Sciatic nerve (tissue), 2 donors: ENCODE measurements around the gene ATG5. TPM values are rescaled to one million over a fixed set of nuclear protein-coding genes. Genes with fewer than 3 reads are reported as not detected.
"Not testable (repeated sequence)": the region's sequence is repeated elsewhere in the genome, so short reads cannot be mapped to it uniquely, and the experiment has no call there.

Experiments used
- ATAC-seq: fragments of 200-7000 bp; cut with Tn5 transposase; one replicate; pipeline ENCODE4 v1.9.1; 2020; ENCODE audit warnings: mild to moderate bottlenecking, moderate library complexity
- DNase-seq: peaks from one replicate; pipeline ENCODE4 v3.0.0-alpha.2; 2020; ENCODE audit warnings: low spot score
- intact Hi-C: fragments of 100-400 bp; cut with DNase I; formaldehyde crosslinking; loops from one replicate; pipeline ENCODE4 v1.14.2; 2022
- total RNA-seq: library from RNA; stranded (reverse); fragmentation: NEBNext Ultra II Directional; extraction: Animal tissue kit (Norgen Biotek cat#: 25700); gene quantifications from one replicate; pipeline ENCODE4 v1.2.1, GENCODE V29; 2021
- donor health status: DM: no; HTN: no; CAD: no.
- donor health status: DM: no; HTN: no; CAD: no.

Gene ATG5
- total RNA-seq, 1 donor from 2014 or later = 27.8 TPM

- intact Hi-C loops = no loop called here
Measured at GRCh38 chr6:106241498-106241897, 84.1 kb downstream of the ATG5 start.

GRCh38 chr6:106237286-106237685, 88.3 kb downstream of the ATG5 start:
- DNase-seq (no peak), ATAC-seq (no peak)
- intact Hi-C loops = no loop called here

More at GRCh38 chr6:106241498-106241897, 84.1 kb downstream of the ATG5 start:
- no peak for DNase-seq
- ATAC-seq = no peak

- DNase-seq, ATAC-seq, intact Hi-C loops: not testable (repeated sequence)
Measured at GRCh38 chr6:106229876-106230445, 95.6 kb downstream of the ATG5 start.

- ATAC-seq (no peak), DNase-seq (no peak)
- intact Hi-C loops = no loop called here
Measured at GRCh38 chr6:106227612-106228507, 97.7 kb downstream of the ATG5 start.

GRCh38 chr6:106226676-106227075, 98.9 kb downstream of the ATG5 start:
- intact Hi-C loops = no loop called here
- ATAC-seq (no peak), DNase-seq (no peak)

- ATAC-seq = no peak
- DNase-seq = no peak
- intact Hi-C loops = no loop called here
Measured at GRCh38 chr6:106225581-106225980, 100.0 kb downstream of the ATG5 start.

- intact Hi-C loops = no loop called here
- peak; percentile 70 for ATAC-seq
- peak; percentile 69 for DNase-seq
Measured at GRCh38 chr6:106223300-106223930, 102.1 kb downstream of the ATG5 start.

- no peak for DNase-seq
- intact Hi-C loops = no loop called here
- ATAC-seq = no peak
Measured at GRCh38 chr6:106220485-106220884, 105.1 kb downstream of the ATG5 start.

- ATAC-seq (no peak), DNase-seq (no peak)
- intact Hi-C loops = no loop called here
Measured at GRCh38 chr6:106216527-106216926, 109.0 kb downstream of the ATG5 start.

GRCh38 chr6:106215608-106216007, 110.0 kb downstream of the ATG5 start:
- intact Hi-C loops = no loop called here
- DNase-seq (no peak), ATAC-seq (no peak)

- no peak for ATAC-seq
- no peak for DNase-seq
- intact Hi-C loops = no loop called here
Measured at GRCh38 chr6:106214531-106214930, 111.0 kb downstream of the ATG5 start.

- no peak for DNase-seq
- ATAC-seq = no peak
- intact Hi-C loops = no loop called here
Measured at GRCh38 chr6:106213660-106214289, 111.8 kb downstream of the ATG5 start.

GRCh38 chr6:106212576-106212975, 113.0 kb downstream of the ATG5 start:
- no peak for ATAC-seq
- no peak for DNase-seq
- intact Hi-C loops = no loop called here

GRCh38 chr6:106206905-106207304, 118.7 kb downstream of the ATG5 start:
- ATAC-seq = no peak
- intact Hi-C loops = no loop called here
- DNase-seq = no peak

- no peak for ATAC-seq
- intact Hi-C loops = no loop called here
- DNase-seq = no peak
Measured at GRCh38 chr6:106204961-106205360, 120.6 kb downstream of the ATG5 start.

- ATAC-seq = no peak
- no peak for DNase-seq
- intact Hi-C loops = no loop called here
Measured at GRCh38 chr6:106199998-106200397, 125.6 kb downstream of the ATG5 start.

GRCh38 chr6:106199331-106199730, 126.2 kb downstream of the ATG5 start:
- intact Hi-C loops = no loop called here
- DNase-seq = no peak
- no peak for ATAC-seq

- intact Hi-C loops = no loop called here
- ATAC-seq (no peak), DNase-seq (no peak)
Measured at GRCh38 chr6:106197441-106197840, 128.1 kb downstream of the ATG5 start.
